EL (cell line): ENCODE measurements around the gene PLEKHG4B.
A peak's percentile ranks its signal among the peaks of the same experiment; 100 is the strongest.
"Not testable (repeated sequence)": the region's sequence is repeated elsewhere in the genome, so short reads cannot be mapped to it uniquely, and the experiment has no call there.

Experiments used
- DNase-seq: peaks from one replicate; pipeline ENCODE4 v3.0.0-alpha.2; 2016

The PLEKHG4B gene

DNA sequence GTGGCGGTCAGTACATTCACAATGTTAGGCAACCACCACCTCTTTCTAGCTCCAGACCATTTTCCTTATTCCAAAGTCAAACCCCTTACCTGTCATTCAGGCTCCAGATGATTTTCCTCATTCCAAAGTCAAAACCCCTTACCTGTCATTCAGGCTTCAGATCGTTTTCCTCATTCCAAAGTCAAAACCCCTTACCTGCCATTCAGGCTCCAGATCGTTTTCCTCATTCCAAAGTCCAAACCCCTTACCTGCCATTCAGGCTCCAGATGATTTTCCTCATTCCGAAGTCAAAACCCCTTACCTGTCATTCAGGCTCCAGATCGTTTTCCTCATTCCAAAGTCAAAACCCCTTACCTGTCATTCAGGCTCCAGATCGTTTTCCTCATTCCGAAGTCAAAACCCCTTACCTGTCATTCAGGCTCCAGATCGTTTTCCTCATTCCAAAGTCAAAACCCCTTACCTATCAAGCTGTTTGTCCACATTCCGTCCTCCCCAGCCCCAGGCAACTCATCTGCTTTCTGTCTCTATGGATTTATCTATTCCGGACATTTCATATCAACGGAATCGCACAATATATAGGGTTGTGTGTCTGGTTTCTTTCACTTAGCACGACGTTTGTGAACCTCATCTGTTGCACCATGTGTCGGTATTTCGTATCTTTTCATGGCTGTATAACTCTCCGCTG lies 5.2 kb downstream of the PLEKHG4B start:
- no peak for DNase-seq

DNA sequence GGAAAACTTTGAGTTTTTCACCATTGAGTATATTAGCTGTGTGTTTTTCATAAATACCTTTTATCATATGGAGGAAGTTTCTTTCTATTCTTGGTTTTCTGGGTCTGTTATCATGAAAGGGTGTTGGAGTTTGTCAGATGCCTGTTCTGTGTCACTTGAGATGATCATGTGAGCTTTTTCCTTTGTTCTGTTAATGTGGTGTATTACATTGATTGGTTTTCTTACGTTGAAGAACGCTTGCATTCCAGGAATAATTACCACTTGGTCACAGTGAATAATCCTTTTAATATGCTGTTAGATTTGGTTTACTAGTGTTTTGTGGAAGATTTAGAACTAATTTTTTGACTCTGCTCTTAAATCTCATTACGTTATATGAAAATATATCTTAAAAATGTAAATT lies 7.8 kb downstream of the PLEKHG4B start:
- DNase-seq: no peak

- no peak for DNase-seq
Measured at GRCh38 chr5:102411-103043, 10.6 kb downstream of the PLEKHG4B start.

- not testable (repeated sequence) for DNase-seq
Measured at GRCh38 chr5:104106-104505, 12.1 kb downstream of the PLEKHG4B start.

DNA sequence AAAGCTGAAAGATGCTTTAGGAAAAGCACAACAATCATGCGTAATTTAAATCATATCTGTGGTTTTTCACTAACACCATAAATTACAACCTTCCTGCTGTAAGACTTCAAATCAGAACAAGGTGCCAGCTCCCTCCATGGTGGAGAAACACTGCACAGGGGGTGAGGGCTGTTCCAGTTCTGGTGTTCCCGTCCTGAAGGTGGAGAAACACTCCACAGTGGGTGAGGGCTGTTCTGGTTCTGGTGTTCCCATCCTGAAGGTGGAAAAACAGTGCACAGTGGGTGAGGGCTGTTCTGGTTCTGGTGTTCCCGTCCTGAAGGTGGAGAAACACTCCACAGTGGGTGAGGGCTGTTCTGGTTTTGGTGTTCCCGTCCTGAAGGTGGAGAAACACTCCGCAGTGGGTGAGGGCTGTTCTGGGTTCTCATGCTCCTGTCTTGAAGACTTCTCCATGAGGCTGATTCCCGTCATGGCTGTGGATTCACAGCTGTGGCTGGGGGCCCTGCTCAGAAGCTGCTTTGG lies 12.9 kb downstream of the PLEKHG4B start:
- DNase-seq: no peak

- no peak for DNase-seq
Measured at GRCh38 chr5:105504-106070, 13.6 kb downstream of the PLEKHG4B start.

DNA sequence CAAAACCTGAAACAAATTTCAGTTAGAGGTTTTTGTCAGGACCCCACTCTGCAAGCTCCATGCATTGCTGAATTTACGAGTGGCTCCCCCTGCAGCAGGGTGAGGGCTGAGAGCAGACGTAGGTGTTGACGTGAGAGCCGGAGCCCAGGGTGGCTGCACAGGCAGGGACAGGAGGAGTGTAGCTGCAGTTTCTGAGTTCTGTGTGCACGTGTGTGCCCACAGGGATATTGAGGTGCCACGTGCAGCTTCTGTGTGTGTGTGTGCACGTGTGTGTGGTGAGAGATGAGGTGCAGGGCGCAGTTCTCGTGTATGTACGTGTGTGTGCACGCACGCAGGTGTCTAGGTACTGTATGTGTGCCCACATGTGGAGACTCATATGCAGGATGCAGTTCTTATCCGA lies 14.6 kb downstream of the PLEKHG4B start:
- DNase-seq: no peak

GRCh38 chr5:107526-107925 lies 15.6 kb downstream of the PLEKHG4B start:
- DNase-seq: no peak

DNA sequence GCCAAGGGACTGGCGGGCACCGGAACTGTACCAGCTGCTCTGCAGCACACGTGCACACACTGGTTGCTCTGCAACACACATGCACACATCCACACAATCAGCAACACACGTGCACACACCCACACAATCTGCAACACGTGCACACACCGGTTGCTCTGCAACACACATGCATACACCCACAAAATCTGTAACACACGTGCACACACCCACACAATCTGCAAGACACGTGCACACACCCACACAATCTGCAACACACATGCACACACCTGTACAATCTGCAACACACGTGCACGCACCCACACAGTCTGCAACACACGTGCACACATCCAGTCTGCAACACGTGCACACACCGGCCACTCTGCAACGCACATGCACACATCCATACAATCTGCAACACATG lies 17.9 kb downstream of the PLEKHG4B start:
- DNase-seq: no peak

- no peak for DNase-seq
Measured at GRCh38 chr5:110270-110888, 18.4 kb downstream of the PLEKHG4B start.

GRCh38 chr5:111171-111570 lies 19.2 kb downstream of the PLEKHG4B start:
- no peak for DNase-seq

GRCh38 chr5:119486-120097 lies 27.6 kb downstream of the PLEKHG4B start:
- DNase-seq: no peak

DNA sequence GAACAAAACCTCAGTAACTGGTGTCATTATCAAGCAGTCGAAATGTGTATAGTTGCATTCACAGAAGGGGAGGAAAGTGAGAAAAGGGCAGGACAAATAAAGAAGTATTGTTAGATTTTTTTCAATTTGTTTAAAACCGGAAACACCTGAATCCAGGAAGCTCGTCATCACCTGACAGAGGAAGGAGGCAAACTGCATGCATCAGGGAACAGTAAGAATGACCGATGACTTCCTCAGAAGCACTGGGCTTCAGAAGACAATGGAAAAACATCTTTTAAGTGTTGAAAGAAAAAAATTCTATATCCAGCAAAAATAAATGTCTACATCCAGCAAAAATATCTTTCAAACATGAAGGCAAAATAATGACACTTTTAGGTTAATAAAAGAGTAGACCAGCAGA lies 29.5 kb downstream of the PLEKHG4B start:
- no peak for DNase-seq

- DNase-seq: no peak
Measured at GRCh38 chr5:125815-126214, 33.8 kb downstream of the PLEKHG4B start.

DNA sequence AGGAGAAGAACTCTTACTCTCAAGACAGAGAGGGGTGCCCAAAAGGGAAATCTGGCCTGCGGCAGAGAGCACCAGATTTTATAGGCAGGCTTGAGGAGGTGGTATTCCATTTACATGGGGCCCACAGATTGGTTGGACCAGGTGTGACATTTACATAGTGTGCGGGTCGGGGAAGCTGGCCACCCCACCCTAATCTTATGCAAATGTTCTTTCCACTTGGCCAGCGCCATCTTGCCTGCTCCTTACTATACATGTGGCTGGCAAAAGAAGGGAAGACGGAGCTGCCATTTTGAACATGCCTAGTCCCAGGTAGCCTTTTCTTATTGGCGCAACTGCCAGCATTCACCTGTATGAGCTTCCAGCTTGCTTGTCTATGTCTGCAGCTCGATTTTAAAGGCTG lies 34.8 kb downstream of the PLEKHG4B start:
- DNase-seq: no peak

DNA sequence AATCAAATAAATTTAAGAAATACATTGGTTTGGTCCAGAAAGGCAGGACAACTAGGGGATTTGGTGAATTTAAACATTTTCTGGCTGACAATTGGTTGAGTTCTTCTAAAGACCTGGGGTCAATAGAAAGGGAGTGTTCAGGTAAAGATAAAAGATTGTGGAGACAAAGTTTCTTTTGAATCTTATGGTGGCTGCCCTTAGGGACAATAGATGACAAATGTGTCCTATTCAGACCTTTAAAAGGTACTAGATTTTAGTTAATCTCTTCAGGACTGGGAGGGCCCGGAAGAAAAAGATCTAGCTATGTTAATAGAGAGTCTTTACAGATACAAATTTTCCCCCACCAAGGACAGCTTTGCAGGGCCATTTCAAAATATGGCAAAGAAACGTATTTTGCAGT lies 35.9 kb downstream of the PLEKHG4B start:
- no peak for DNase-seq

GRCh38 chr5:128446-128845 lies 36.5 kb downstream of the PLEKHG4B start:
- DNase-seq: peak; percentile 44

DNA sequence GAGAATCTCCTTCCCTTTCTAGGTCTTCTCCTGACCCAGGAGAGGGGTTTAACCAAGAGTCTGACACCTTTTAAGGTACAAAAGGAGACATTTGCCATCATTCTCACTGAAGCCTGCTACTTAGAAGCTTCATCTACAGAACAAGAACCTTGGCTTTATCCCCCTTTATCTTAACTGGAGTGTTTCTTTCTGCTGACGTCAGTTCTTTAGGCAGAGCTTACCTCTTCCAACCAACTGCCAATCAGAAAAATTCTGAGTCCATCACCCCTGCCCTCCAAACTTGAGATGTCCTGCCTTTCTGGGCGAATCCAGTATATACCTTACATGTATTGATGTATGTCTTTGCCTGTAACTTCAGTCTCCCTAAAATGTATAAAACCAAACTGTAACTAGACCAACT lies 37.2 kb downstream of the PLEKHG4B start:
- DNase-seq: no peak

DNA sequence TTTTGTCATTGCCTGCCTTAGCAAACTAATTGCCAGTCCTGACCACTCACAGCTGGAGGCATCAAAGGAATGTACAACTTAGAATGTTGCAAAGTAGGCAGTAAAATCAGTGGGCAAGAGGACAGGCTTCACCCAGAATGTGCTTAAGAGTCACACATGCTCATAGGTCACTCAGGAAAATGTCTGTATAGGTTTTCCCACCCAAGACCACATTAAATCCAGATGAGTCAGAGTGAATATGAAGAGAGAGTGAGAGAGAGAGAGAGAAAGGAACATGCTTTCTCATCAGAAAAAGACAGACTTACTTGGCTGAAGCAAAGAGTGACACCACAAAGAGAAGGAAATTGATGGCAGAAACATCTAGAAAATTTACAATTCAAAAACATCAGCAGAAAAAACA lies 37.9 kb downstream of the PLEKHG4B start:
- DNase-seq: peak; percentile 96

GRCh38 chr5:130601-131131 lies 38.7 kb downstream of the PLEKHG4B start:
- peak; percentile 77 for DNase-seq

GRCh38 chr5:136901-137300 lies 44.9 kb downstream of the PLEKHG4B start:
- DNase-seq: no peak

GRCh38 chr5:137741-138140 lies 45.8 kb downstream of the PLEKHG4B start:
- no peak for DNase-seq

- DNase-seq: no peak
Measured at GRCh38 chr5:138936-139335, 47.0 kb downstream of the PLEKHG4B start.
